Trophoblast cell (in vitro differentiated cells and primary cell): ENCODE results near the gene ARHGAP9.

ENCODE experiments used
- DNase-seq, 2 donors: peaks; one replicate each; pipeline ENCODE4 v3.0.0-alpha.2; 2016
- H2AFZ ChIP-seq: 2 replicates; pipeline ENCODE4 v1.6.1; 2013; ENCODE audit warnings: low read length, moderate library complexity, mild to moderate bottlenecking; ENCODE audit not compliant: insufficient read depth, poor library complexity
- H2AK5ac ChIP-seq: 2 replicates; pipeline ENCODE4 v1.6.1; 2013; ENCODE audit warnings: mild to moderate bottlenecking, low read length
- H2BK120ac ChIP-seq: 2 replicates; pipeline ENCODE4 v1.6.1; 2013; ENCODE audit warnings: low read length, mild to moderate bottlenecking, moderate library complexity; ENCODE audit not compliant: insufficient read depth, poor library complexity
- H2BK12ac ChIP-seq: 2 replicates; pipeline ENCODE4 v1.6.1; 2013; ENCODE audit warnings: mild to moderate bottlenecking, low read length, moderate library complexity
- H2BK5ac ChIP-seq: 2 replicates; pipeline ENCODE4 v1.6.1; 2013; ENCODE audit warnings: low read length, low read depth, moderate library complexity, mild to moderate bottlenecking; ENCODE audit not compliant: poor library complexity
- H3K14ac ChIP-seq: 2 replicates; pipeline ENCODE4 v1.6.1; 2013; ENCODE audit warnings: mild to moderate bottlenecking, low read length
- H3K18ac ChIP-seq: 2 replicates; pipeline ENCODE4 v1.6.1; 2013; ENCODE audit warnings: mild to moderate bottlenecking, low read length
- H3K23ac ChIP-seq: 2 replicates; pipeline ENCODE4 v1.6.1; 2013; ENCODE audit warnings: low read length
- H3K27ac ChIP-seq: 2 replicates; pipeline ENCODE4 v1.5.1; 2013; ENCODE audit warnings: low read depth, mild to moderate bottlenecking, inconsistent platforms, low read length, moderate library complexity
- H3K27me3 ChIP-seq: 2 replicates; pipeline ENCODE4 v1.6.1; 2013; ENCODE audit warnings: inconsistent platforms, mild to moderate bottlenecking, low read length, moderate library complexity; ENCODE audit not compliant: insufficient read depth
- H3K36me3 ChIP-seq, 2 experiments: 1 replicate in 1 of 2; 2 replicates in 1 of 2; pipeline ENCODE4 v1.6.1; 2013; ENCODE audit warnings: low read length in 2 of 2, mild to moderate bottlenecking in 2 of 2, moderate library complexity in 1 of 2; ENCODE audit not compliant: insufficient read depth in 2 of 2, control insufficient read depth in 1 of 2
- H3K4ac ChIP-seq: 2 replicates; pipeline ENCODE4 v1.6.1; 2013; ENCODE audit warnings: low read depth, mild to moderate bottlenecking, low read length, moderate library complexity
- H3K4me1 ChIP-seq, 2 experiments: 1 replicate in 1 of 2; 2 replicates in 1 of 2; pipeline ENCODE4 v1.6.1; 2013; ENCODE audit warnings: low read length in 2 of 2, mild to moderate bottlenecking in 2 of 2, moderate library complexity in 1 of 2; ENCODE audit not compliant: insufficient read depth in 2 of 2, control insufficient read depth in 1 of 2
- H3K4me2 ChIP-seq: 2 replicates; pipeline ENCODE4 v1.6.1; 2013; ENCODE audit warnings: inconsistent platforms, mild to moderate bottlenecking, low read length, moderate library complexity
- H3K4me3 ChIP-seq: 2 replicates; pipeline ENCODE4 v1.5.1; 2013; ENCODE audit warnings: mild to moderate bottlenecking, low read depth, low read length, inconsistent platforms
- H3K79me1 ChIP-seq: one replicate; pipeline ENCODE4 v1.6.1; 2013; ENCODE audit warnings: low read length
- H3K79me2 ChIP-seq: 2 replicates; pipeline ENCODE4 v1.6.1; 2013; ENCODE audit warnings: low read length, mild to moderate bottlenecking; ENCODE audit not compliant: control insufficient read depth, insufficient read depth, poor library complexity
- H3K9ac ChIP-seq: 2 replicates; pipeline ENCODE4 v1.6.1; 2013; ENCODE audit warnings: mild to moderate bottlenecking, low read length
- H3K9me3 ChIP-seq: 2 replicates; pipeline ENCODE4 v1.6.1; 2013; ENCODE audit warnings: low read depth, mild to moderate bottlenecking, control low read depth, inconsistent platforms, low read length; ENCODE audit not compliant: insufficient read depth
- H4K12ac ChIP-seq: 2 replicates; pipeline ENCODE4 v1.6.1; 2013; ENCODE audit warnings: low read depth, mild to moderate bottlenecking, low read length, moderate library complexity
- H4K8ac ChIP-seq: 2 replicates; pipeline ENCODE4 v1.6.1; 2013; ENCODE audit warnings: low read depth, mild to moderate bottlenecking, low read length, moderate library complexity
- H4K91ac ChIP-seq: one replicate; pipeline ENCODE4 v1.6.1; 2013; ENCODE audit warnings: low read depth, mild to moderate bottlenecking, low read length, moderate library complexity
- WGBS: extraction: QIAGEN DNeasy Blood & Tissue Kit; methylation state at CpG from one replicate; pipeline ENCODE4 v1.1.7; 2013; ENCODE audit warnings: missing lambda C conversion rate; ENCODE audit not compliant: insufficient read length, insufficient coverage; ENCODE audit errors: extremely low coverage; 5-methylcytosine and 5-hydroxymethylcytosine counted together

The ARHGAP9 gene

GRCh38 chr12:57455374-57456144 is 24.1 kb downstream of the ARHGAP9 start:
- H3K4me3 ChIP-seq: no peak overlapping the region
- no peak overlapping the region for H3K9ac ChIP-seq
- no peak overlapping the region for H4K12ac ChIP-seq
- H4K8ac ChIP-seq: no peak overlapping the region
- no peak overlapping the region for H3K23ac ChIP-seq
- H3K79me2 ChIP-seq: no peaks in the 10 kb centered on the region
- H3K79me1 ChIP-seq: peaks cover 4% of the 10 kb centered on the region
- no peak for DNase-seq
- no peak overlapping the region for H2BK12ac ChIP-seq
- H3K27ac ChIP-seq: no peak overlapping the region
- peak overlapping the region; percentile 28 for H2AFZ ChIP-seq
- H3K27me3 ChIP-seq: no peaks in the 10 kb centered on the region
- no peak overlapping the region for H3K18ac ChIP-seq
- H3K4ac ChIP-seq: no peak overlapping the region
- H3K4me1 ChIP-seq: peaks cover 2% of the 10 kb centered on the region in 2 experiments
- WGBS: no CpG with 5 or more reads among the region's 10 CpGs
- H3K36me3 ChIP-seq: no peaks in the 10 kb centered on the region
- H3K9me3 ChIP-seq: no peaks in the 10 kb centered on the region
- no peak overlapping the region for H4K91ac ChIP-seq
- no peak overlapping the region for H3K14ac ChIP-seq
- no peak overlapping the region for H2BK5ac ChIP-seq
- H2AK5ac ChIP-seq: no peak overlapping the region
- no peak overlapping the region for H2BK120ac ChIP-seq
- no peak overlapping the region for H3K4me2 ChIP-seq

GRCh38 chr12:57454566-57455373 is 24.9 kb downstream of the ARHGAP9 start, which contains the start of gene INHBE:
TSS of gene INHBE (plus strand) at chr12:57455307. CDS start at chr12:57455537, 230 bp downstream.
- H3K4me2 ChIP-seq: no peak within 1 kb of the TSS
- H2AK5ac ChIP-seq: no peak within 1 kb of the TSS
- H3K4ac ChIP-seq: no peak within 1 kb of the TSS
- DNase-seq: no peak
- no peaks in the 10 kb centered on the region for H3K4me1 ChIP-seq
- H3K18ac ChIP-seq: no peak within 1 kb of the TSS
- H3K4me3 ChIP-seq: no peak within 1 kb of the TSS
- H4K8ac ChIP-seq: no peak within 1 kb of the TSS
- H4K91ac ChIP-seq: no peak within 1 kb of the TSS
- H3K9me3 ChIP-seq: no peaks in the 10 kb centered on the region
- H3K9ac ChIP-seq: no peak within 1 kb of the TSS
- no peak within 1 kb of the TSS for H3K14ac ChIP-seq
- no peaks in the 10 kb centered on the region for H3K36me3 ChIP-seq
- H3K27ac ChIP-seq: no peak within 1 kb of the TSS
- H2BK12ac ChIP-seq: no peak within 1 kb of the TSS
- H2BK120ac ChIP-seq: no peak within 1 kb of the TSS
- no peak within 1 kb of the TSS for H4K12ac ChIP-seq
- peaks cover 4% of the 10 kb centered on the region for H3K79me1 ChIP-seq
- H3K23ac ChIP-seq: no peak within 1 kb of the TSS
- no peak within 1 kb of the TSS for H2BK5ac ChIP-seq
- no peaks in the 10 kb centered on the region for H3K27me3 ChIP-seq
- H2AFZ ChIP-seq: peak within 1 kb of the TSS; percentile 28
- no peaks in the 10 kb centered on the region for H3K79me2 ChIP-seq
- no CpG with 5 or more reads among the region's 10 CpGs for WGBS

- Histone ChIP-seq H3K36me3 (no peaks in the 10 kb centered on the region), H2AK5ac (no peak overlapping the region), H2BK12ac (no peak overlapping the region), H3K27ac (no peak overlapping the region), H3K9me3 (no peaks in the 10 kb centered on the region), H4K8ac (no peak overlapping the region), H3K79me1 (peaks cover 2% of the 10 kb centered on the region), H3K9ac (no peak overlapping the region), H3K14ac (no peak overlapping the region), H4K91ac (no peak overlapping the region), H3K4me2 (no peak overlapping the region), H3K27me3 (no peaks in the 10 kb centered on the region), H2AFZ (no peak overlapping the region), H3K18ac (no peak overlapping the region), H3K79me2 (no peaks in the 10 kb centered on the region), H3K4me3 (no peak overlapping the region), H3K4me1 (no peaks in the 10 kb centered on the region), H3K23ac (no peak overlapping the region), H3K4ac (no peak overlapping the region), H2BK120ac (no peak overlapping the region), H2BK5ac (no peak overlapping the region), H4K12ac (no peak overlapping the region)
- no CpG with 5 or more reads among the region's 2 CpGs for WGBS
- DNase-seq: no peak
Observed at GRCh38 chr12:57454213-57454565, 25.5 kb downstream of the ARHGAP9 start.

- Histone ChIP-seq H3K36me3 (no peaks in the 10 kb centered on the region), H3K14ac (no peak overlapping the region), H2BK12ac (no peak overlapping the region), H3K9ac (no peak overlapping the region), H3K9me3 (no peaks in the 10 kb centered on the region), H2BK120ac (no peak overlapping the region), H3K4ac (no peak overlapping the region), H3K23ac (no peak overlapping the region), H3K27ac (no peak overlapping the region), H2AK5ac (no peak overlapping the region), H3K27me3 (no peaks in the 10 kb centered on the region), H4K8ac (no peak overlapping the region), H3K79me2 (no peaks in the 10 kb centered on the region), H4K12ac (no peak overlapping the region), H3K4me1 (no peaks in the 10 kb centered on the region), H2AFZ (no peak overlapping the region), H3K18ac (no peak overlapping the region), H3K79me1 (no peaks in the 10 kb centered on the region), H4K91ac (no peak overlapping the region), H3K4me3 (no peak overlapping the region), H2BK5ac (no peak overlapping the region), H3K4me2 (no peak overlapping the region)
- WGBS: no CpG with 5 or more reads among the region's 7 CpGs
- DNase-seq: peak; percentile 68 to 85
Observed at GRCh38 chr12:57452937-57453509, 26.6 kb downstream of the ARHGAP9 start.
